Colonic mucosa (tissue), 4 donors: ENCODE results near the gene SEMA5A. TPM values are rescaled to one million over a fixed set of nuclear protein-coding genes. Genes with fewer than 3 reads are reported as not detected.

ENCODE experiments used
- DNase-seq: peaks from one replicate; pipeline ENCODE4 v3.0.0-alpha.2; 2020
- H3K27ac ChIP-seq: fragments of 200-600 bp; one replicate; pipeline ENCODE4 v1.8.0; 2021
- H3K27me3 ChIP-seq: fragments of 200-600 bp; one replicate; pipeline ENCODE4 v1.8.0; 2021
- H3K36me3 ChIP-seq: fragments of 200-600 bp; one replicate; pipeline ENCODE4 v1.8.0; 2021
- H3K4me1 ChIP-seq: fragments of 200-600 bp; one replicate; pipeline ENCODE4 v1.8.0; 2021; ENCODE audit warnings: mild to moderate bottlenecking
- H3K4me3 ChIP-seq: fragments of 200-600 bp; one replicate; pipeline ENCODE4 v1.8.0; 2021
- H3K9ac ChIP-seq, 2 donors: one replicate each; pipeline ENCODE4 v1.7.0; 2013; ENCODE audit warnings: control low read depth in 2 of 2, low read depth in 2 of 2, low read length in 2 of 2
- H3K9me3 ChIP-seq: fragments of 200-600 bp; one replicate; pipeline ENCODE4 v1.8.0; 2021
- CTCF ChIP-seq: fragments of 200-600 bp; IDR thresholded peaks from one replicate; pipeline ENCODE4 v1.8.0; 2022; ENCODE audit warnings: antibody characterized with exemption, mild to moderate bottlenecking
- intact Hi-C: fragments of 100-400 bp; cut with DNase I; formaldehyde crosslinking; loops from one replicate; pipeline ENCODE4 v1.14.1; 2022
- total RNA-seq, 2 donors: library from RNA; stranded (reverse); fragmentation: NEBNext Ultra II Directional in 1 of 2; extraction: Animal tissue kit (Norgen Biotek cat#: 25700) in 1 of 2; gene quantifications; one replicate each; pipeline ENCODE4 v1.2.1, GENCODE V29; 2021
- donor health status: healthy.
- donor health status: DM: no; HTN: no; CAD: no.
- donor health status: DM: no; HTN: no; CAD: no.

The SEMA5A gene
- total RNA-seq, 2 donors from 2014 or later: 23.3 to 32.7 TPM

- no peak overlapping the region for H3K27ac ChIP-seq
- H3K36me3 ChIP-seq: no peaks in the 10 kb centered on the region
- no peak overlapping the region for H3K9ac ChIP-seq
- no peaks in the 10 kb centered on the region for H3K4me1 ChIP-seq
- no peaks in the 10 kb centered on the region for H3K9me3 ChIP-seq
- no peaks in the 10 kb centered on the region for H3K27me3 ChIP-seq
- no peak for DNase-seq
- no peak overlapping the region for H3K4me3 ChIP-seq
- intact Hi-C loops: no loop called here
- TF ChIP-seq CTCF: no peak
Measured at GRCh38 chr5:9245071-9245470, 300.8 kb downstream of the SEMA5A start.

- no peaks in the 10 kb centered on the region for H3K4me1 ChIP-seq
- H3K27ac ChIP-seq: no peak overlapping the region
- TF ChIP-seq CTCF: no peak
- intact Hi-C loops: no loop called here
- no peaks in the 10 kb centered on the region for H3K36me3 ChIP-seq
- no peaks in the 10 kb centered on the region for H3K27me3 ChIP-seq
- DNase-seq: no peak
- no peak overlapping the region for H3K9ac ChIP-seq
- H3K9me3 ChIP-seq: no peaks in the 10 kb centered on the region
- no peak overlapping the region for H3K4me3 ChIP-seq
Measured at GRCh38 chr5:9244417-9244816, 301.5 kb downstream of the SEMA5A start.

- no peaks in the 10 kb centered on the region for H3K27me3 ChIP-seq
Measured at GRCh38 chr5:9241479-9242305, 304.2 kb downstream of the SEMA5A start.

GRCh38 chr5:9240431-9240830 lies 305.4 kb downstream of the SEMA5A start:
- no peaks in the 10 kb centered on the region for H3K27me3 ChIP-seq
- no peak for DNase-seq
- no peak overlapping the region for H3K27ac ChIP-seq
- no peak overlapping the region for H3K4me3 ChIP-seq
- no peaks in the 10 kb centered on the region for H3K9me3 ChIP-seq
- no peak for TF ChIP-seq CTCF
- intact Hi-C loops: no loop called here
- no peaks in the 10 kb centered on the region for H3K4me1 ChIP-seq
- H3K36me3 ChIP-seq: no peaks in the 10 kb centered on the region
- no peak overlapping the region for H3K9ac ChIP-seq

More at GRCh38 chr5:9241479-9242305, 304.2 kb downstream of the SEMA5A start:
- H3K36me3 ChIP-seq: no peaks in the 10 kb centered on the region
- no peak overlapping the region for H3K4me3 ChIP-seq
- no peaks in the 10 kb centered on the region for H3K4me1 ChIP-seq
- H3K27ac ChIP-seq: no peak overlapping the region
- DNase-seq: no peak
- intact Hi-C loops: no loop called here
- H3K9ac ChIP-seq: no peak overlapping the region
- no peaks in the 10 kb centered on the region for H3K9me3 ChIP-seq
- no peak for TF ChIP-seq CTCF

GRCh38 chr5:9239626-9240025 lies 306.2 kb downstream of the SEMA5A start:
- Histone ChIP-seq H3K27ac (no peak overlapping the region), H3K9me3 (no peaks in the 10 kb centered on the region), H3K4me1 (no peaks in the 10 kb centered on the region), H3K9ac (no peak overlapping the region), H3K27me3 (no peaks in the 10 kb centered on the region), H3K4me3 (no peak overlapping the region), H3K36me3 (no peaks in the 10 kb centered on the region)
- no peak for DNase-seq
- no peak for TF ChIP-seq CTCF
- intact Hi-C loops: no loop called here
